ENCODE measurements around the gene WDR74. TPM values are rescaled to one million over a fixed set of nuclear protein-coding genes. Genes with fewer than 3 reads are reported as not detected.

WDR74 gene
- total RNA-seq, 1 donor from 2014 or later = 124 TPM

DNA sequence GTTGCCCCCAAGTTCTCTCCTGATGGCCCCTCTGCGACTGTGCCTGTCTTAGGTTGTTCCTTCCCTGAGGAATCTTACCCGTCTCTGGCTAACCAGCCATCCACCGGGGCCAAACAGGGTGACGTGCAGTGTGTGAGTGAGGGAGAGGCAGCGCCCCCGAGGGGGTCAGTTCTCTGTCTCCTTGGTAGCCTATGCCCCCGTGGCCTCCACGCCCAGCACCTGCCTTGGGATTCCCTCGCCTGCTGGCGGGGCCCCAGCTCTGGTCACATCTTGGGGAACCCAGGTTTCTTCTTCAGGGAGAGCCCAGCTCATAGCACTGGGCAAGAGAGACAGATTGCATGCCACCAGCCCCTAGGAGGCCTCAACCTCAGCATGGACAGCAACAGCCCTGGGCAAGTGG lies 39.9 kb downstream of the WDR74 start:
- H3K27me3 Mint-ChIP-seq = no peaks in the 10 kb centered on the region
- intact Hi-C loops (cut with micrococcal nuclease) = no loop called here
- CTCF ChIA-PET = no interaction called here
- DNase-seq (no peak), ATAC-seq (ENCODE audit: low read depth) (no peak)
- H3K27ac Mint-ChIP-seq = no peak overlapping the region
- POLR2A ChIA-PET = interaction anchor here (0.6 to 3.4 kb wide), 3 partner anchors 41 to 91 kb away, joined by 4 to 23 read pairs (median 4); partner anchors contain the start of genes HNRNPUL2 and WDR74
- peaks cover 87% of the 10 kb centered on the region for H3K36me3 Mint-ChIP-seq (ENCODE audit: low read depth)
- TF ChIP-seq, protein P1, sequence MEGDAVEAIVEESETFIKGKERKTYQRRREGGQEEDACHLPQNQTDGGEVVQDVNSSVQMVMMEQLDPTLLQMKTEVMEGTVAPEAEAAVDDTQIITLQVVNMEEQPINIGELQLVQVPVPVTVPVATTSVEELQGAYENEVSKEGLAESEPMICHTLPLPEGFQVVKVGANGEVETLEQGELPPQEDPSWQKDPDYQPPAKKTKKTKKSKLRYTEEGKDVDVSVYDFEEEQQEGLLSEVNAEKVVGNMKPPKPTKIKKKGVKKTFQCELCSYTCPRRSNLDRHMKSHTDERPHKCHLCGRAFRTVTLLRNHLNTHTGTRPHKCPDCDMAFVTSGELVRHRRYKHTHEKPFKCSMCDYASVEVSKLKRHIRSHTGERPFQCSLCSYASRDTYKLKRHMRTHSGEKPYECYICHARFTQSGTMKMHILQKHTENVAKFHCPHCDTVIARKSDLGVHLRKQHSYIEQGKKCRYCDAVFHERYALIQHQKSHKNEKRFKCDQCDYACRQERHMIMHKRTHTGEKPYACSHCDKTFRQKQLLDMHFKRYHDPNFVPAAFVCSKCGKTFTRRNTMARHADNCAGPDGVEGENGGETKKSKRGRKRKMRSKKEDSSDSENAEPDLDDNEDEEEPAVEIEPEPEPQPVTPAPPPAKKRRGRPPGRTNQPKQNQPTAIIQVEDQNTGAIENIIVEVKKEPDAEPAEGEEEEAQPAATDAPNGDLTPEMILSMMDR (IDR thresholded peaks at IDR 0.05) = no peak
- H3K4me3 Mint-ChIP-seq = no peak overlapping the region
- H3K4me1 Mint-ChIP-seq = peaks cover 19% of the 10 kb centered on the region
- no peaks in the 10 kb centered on the region for H3K9me3 Mint-ChIP-seq

DNA sequence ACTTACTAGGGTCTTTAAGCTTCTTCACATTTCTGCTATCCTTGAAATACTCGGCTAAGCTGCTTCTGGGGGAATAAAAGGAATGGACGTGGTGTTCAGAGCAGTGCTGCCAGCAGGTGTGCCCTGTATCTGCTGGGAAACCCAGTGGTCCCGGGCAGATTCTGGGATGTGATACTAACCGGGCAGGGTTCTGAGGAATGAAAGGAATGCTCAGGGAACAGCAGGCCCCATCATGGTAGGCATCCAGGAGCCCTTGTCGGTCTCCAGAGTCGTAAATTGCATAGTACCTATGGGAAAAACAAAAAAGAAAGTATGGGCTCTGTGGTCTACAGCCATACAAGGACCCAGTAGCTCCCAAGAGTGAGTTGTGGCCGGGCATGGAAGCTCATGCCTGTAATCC lies 43.1 kb downstream of the WDR74 start:
- intact Hi-C loops (cut with micrococcal nuclease) = no loop called here

DNA sequence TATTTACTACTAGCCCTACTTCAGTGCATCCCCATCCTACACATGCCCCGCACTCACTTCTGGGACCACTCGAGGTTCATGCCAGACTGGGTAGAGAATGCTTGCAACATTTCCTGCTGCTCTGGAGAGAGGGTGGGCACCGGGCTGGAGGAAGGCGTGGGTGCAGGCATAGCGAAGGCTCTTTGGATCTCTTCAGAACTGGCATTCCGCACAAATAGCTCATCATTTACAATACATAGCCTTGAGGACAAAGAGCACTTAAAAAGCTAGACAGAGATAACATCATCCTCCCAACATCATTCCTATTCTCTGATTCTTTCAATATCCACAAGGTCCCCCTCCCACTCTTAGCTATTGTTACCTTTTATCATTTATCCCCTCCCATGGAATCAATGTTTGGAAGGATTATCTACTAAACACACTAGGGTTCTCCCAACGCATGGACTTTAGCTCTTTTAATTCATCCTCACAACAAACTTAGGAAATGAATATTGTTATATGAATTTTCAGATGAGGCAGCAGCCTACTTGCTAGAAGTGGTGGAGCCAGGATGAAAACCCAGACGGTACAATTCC lies 45.1 kb downstream of the WDR74 start:
- ATAC-seq (ENCODE audit: low read depth) = no peak
- Mint-ChIP-seq H3K27ac (peak overlapping the region; percentile 11), H3K27me3 (no peaks in the 10 kb centered on the region), H3K4me3 (no peak overlapping the region), H3K36me3 (ENCODE audit: low read depth) (peaks cover 80% of the 10 kb centered on the region), H3K9me3 (no peaks in the 10 kb centered on the region), H3K4me1 (peaks cover 27% of the 10 kb centered on the region)
- DNase-seq = no peak
- CTCF ChIA-PET = interaction anchor here (2.4 kb wide), 1 partner anchor 8 kb away, joined by 7 read pairs; no protein-coding TSS in a partner anchor
- intact Hi-C loops (cut with micrococcal nuclease) = no loop called here
- POLR2A ChIA-PET = interaction anchor here (0.6 to 3.0 kb wide), 11 partner anchors 11 to 1390 kb away, joined by 3 to 39 read pairs (median 6); partner anchors contain the start of genes HNRNPUL2, NXF1, SLC3A2 and WDR74
- TF ChIP-seq, protein P1 (IDR thresholded peaks at IDR 0.05) = no peak

More for the DNA sequence above, 43.1 kb downstream of the WDR74 start:
- CTCF ChIA-PET = interaction anchor here (2.4 kb wide), 1 partner anchor 10 kb away, joined by 7 read pairs; no protein-coding TSS in a partner anchor
- POLR2A ChIA-PET = interaction anchor here (0.6 to 2.5 kb wide), 10 partner anchors 9 to 1185 kb away, joined by 3 to 16 read pairs (median 4); partner anchors contain the start of genes NXF1, STX5, TEX54 and TMEM179B
- no peak overlapping the region for H3K4me3 Mint-ChIP-seq
- TF ChIP-seq, protein P1 (IDR thresholded peaks at IDR 0.05) = no peak
- H3K27ac Mint-ChIP-seq = no peak overlapping the region
- H3K27me3 Mint-ChIP-seq = no peaks in the 10 kb centered on the region
- H3K4me1 Mint-ChIP-seq = peaks cover 11% of the 10 kb centered on the region
- ATAC-seq (ENCODE audit: low read depth) (no peak), DNase-seq (no peak)
- H3K36me3 Mint-ChIP-seq (ENCODE audit: low read depth) = peaks cover 82% of the 10 kb centered on the region
- no peaks in the 10 kb centered on the region for H3K9me3 Mint-ChIP-seq

DNA sequence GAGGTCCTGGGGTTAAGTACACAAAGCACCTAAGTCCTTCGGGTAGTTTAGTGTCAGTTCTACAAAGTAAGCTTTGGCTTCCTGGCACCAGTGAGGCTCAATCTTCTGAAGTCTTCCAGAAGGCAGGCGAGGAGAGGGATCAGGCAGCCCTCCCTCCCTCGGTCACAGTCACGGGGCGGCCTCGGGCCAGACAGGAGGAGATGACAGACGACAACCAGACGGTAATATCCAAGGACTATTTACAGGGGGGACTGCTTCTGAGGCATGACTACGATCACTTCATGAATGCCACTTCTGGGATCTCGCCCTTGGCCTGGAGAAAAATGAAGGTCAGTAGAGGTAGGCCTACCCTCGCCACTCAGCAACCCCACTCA lies 47.2 kb downstream of the WDR74 start:
- DNase-seq (no peak), ATAC-seq (ENCODE audit: low read depth) (no peak)
- Mint-ChIP-seq H3K36me3 (ENCODE audit: low read depth) (peaks cover 72% of the 10 kb centered on the region), H3K27ac (peak overlapping the region; percentile 89), H3K4me1 (peaks cover 40% of the 10 kb centered on the region), H3K27me3 (no peaks in the 10 kb centered on the region), H3K4me3 (peak overlapping the region; percentile 88), H3K9me3 (no peaks in the 10 kb centered on the region)
- CTCF ChIA-PET = interaction anchor here (0.7 kb wide), 1 partner anchor 8 kb away, joined by 3 read pairs; no protein-coding TSS in a partner anchor
- TF ChIP-seq, protein P1 (IDR thresholded peaks at IDR 0.05) = no peak
- POLR2A ChIA-PET = interaction anchor here (0.6 to 3.0 kb wide), 10 partner anchors 9 to 218 kb away, joined by 3 to 39 read pairs (median 6); partner anchors contain the start of genes EEF1G, HNRNPUL2, STX5 and TEX54
- intact Hi-C loops (cut with micrococcal nuclease) = loop anchor here (1.0 kb wide), 1 partner anchor 13 kb away; the partner anchor contains the start of gene NXF1

Data from activated B cell treated with CpG ODN at 0.5 μM for 24 hours (primary cell).